GM12873 (cell line): Measurements from ENCODE around the gene ZFR.
A peak's percentile ranks its signal among the peaks of the same experiment; 100 is the strongest.

Experiments
- CTCF ChIP-seq: IDR thresholded peaks from 2 replicates; pipeline ENCODE4 v1.5.1; 2012; ENCODE audit warnings: low read depth, mild to moderate bottlenecking, moderate library complexity, low read length, control low read depth; ENCODE audit not compliant: insufficient read depth; ENCODE audit errors: missing control alignments

ZFR gene

GRCh38 chr5:32444431-32445286 lies at the start of gene ZFR:
TSS of gene ZFR (minus strand) at chr5:32444740. CDS start at chr5:32444658, 82 bp downstream.
- no peak for TF ChIP-seq CTCF

GRCh38 chr5:32490972-32491557 lies 46.5 kb upstream of the ZFR start:
- TF ChIP-seq CTCF: no peak

- peak; percentile 68 for TF ChIP-seq CTCF
These were observed 45.4 kb upstream of the ZFR start for GRCh38 chr5:32489791-32490562.

GRCh38 chr5:32487424-32487823 lies 42.9 kb upstream of the ZFR start:
- TF ChIP-seq CTCF: no peak

GRCh38 chr5:32487008-32487407 lies 42.5 kb upstream of the ZFR start:
- no peak for TF ChIP-seq CTCF

- no peak for TF ChIP-seq CTCF
These were observed 37.7 kb upstream of the ZFR start for GRCh38 chr5:32482193-32482592.

GRCh38 chr5:32479096-32479495 lies 34.6 kb upstream of the ZFR start:
- TF ChIP-seq CTCF: no peak
